NT2/D1 (cell line): ENCODE measurements around the gene KRT71.

Source experiments
- DNase-seq: peaks from one replicate; pipeline ENCODE4 v3.0.0-alpha.2; 2011; ENCODE audit warnings: low read depth, low spot score
- H3K27me3 ChIP-seq: 2 replicates; pipeline ENCODE4 v1.6.0; 2011; ENCODE audit warnings: mild to moderate bottlenecking; ENCODE audit not compliant: insufficient read length, insufficient read depth
- H3K36me3 ChIP-seq: 2 replicates; pipeline ENCODE4 v1.6.1; 2011; ENCODE audit warnings: mild to moderate bottlenecking, low read length, mixed read lengths; ENCODE audit not compliant: insufficient read depth, insufficient read length
- H3K4me1 ChIP-seq: 2 replicates; pipeline ENCODE4 v1.5.1; 2011; ENCODE audit not compliant: insufficient read depth, insufficient read length
- H3K4me3 ChIP-seq: 2 replicates; pipeline ENCODE4 v1.5.1; 2011; ENCODE audit warnings: low read depth; ENCODE audit not compliant: insufficient read length
- H3K9ac ChIP-seq: 2 replicates; pipeline ENCODE4 v1.6.0; 2011; ENCODE audit warnings: low read depth; ENCODE audit not compliant: insufficient read length
- H3K9me3 ChIP-seq: 2 replicates; pipeline ENCODE4 v1.5.1; 2011; ENCODE audit warnings: mild to moderate bottlenecking, low read length; ENCODE audit not compliant: insufficient read depth
- SUZ12 ChIP-seq: IDR thresholded peaks from 2 replicates; pipeline ENCODE4 v1.6.1; 2011; ENCODE audit not compliant: insufficient read length, insufficient read depth; ENCODE audit errors: extremely low read depth
- YY1 ChIP-seq: IDR thresholded peaks from 2 replicates; pipeline ENCODE4 v1.6.1; 2011; ENCODE audit not compliant: insufficient read length, insufficient read depth
- ZNF274 ChIP-seq: IDR thresholded peaks from 2 replicates; pipeline ENCODE4 v1.6.1; 2011; ENCODE audit warnings: mild to moderate bottlenecking, low read depth, low read length

KRT71 gene

GRCh38 chr12:52530366-52530765 lies 22.6 kb downstream of the KRT71 start:
- Histone ChIP-seq H3K27me3 (no peaks in the 10 kb centered on the region), H3K36me3 (no peaks in the 10 kb centered on the region), H3K9ac (no peak overlapping the region), H3K4me1 (no peaks in the 10 kb centered on the region), H3K4me3 (no peak overlapping the region), H3K9me3 (no peaks in the 10 kb centered on the region)
- no peak for DNase-seq
- TF ChIP-seq YY1 (no peak), SUZ12 (no peak), ZNF274 (no peak)

- no peak for TF ChIP-seq YY1
- TF ChIP-seq SUZ12: no peak
- no peak for TF ChIP-seq ZNF274
- Histone ChIP-seq H3K36me3 (no peaks in the 10 kb centered on the region), H3K27me3 (no peaks in the 10 kb centered on the region), H3K4me3 (no peak overlapping the region), H3K9me3 (no peaks in the 10 kb centered on the region), H3K4me1 (no peaks in the 10 kb centered on the region), H3K9ac (no peak overlapping the region)
- DNase-seq: no peak
These were observed 23.1 kb downstream of the KRT71 start for GRCh38 chr12:52529846-52530245.

- no peaks in the 10 kb centered on the region for H3K36me3 ChIP-seq
- no peak overlapping the region for H3K9ac ChIP-seq
- no peaks in the 10 kb centered on the region for H3K27me3 ChIP-seq
- no peak for TF ChIP-seq SUZ12
- no peak for TF ChIP-seq ZNF274
- no peak for TF ChIP-seq YY1
- peaks cover 3% of the 10 kb centered on the region for H3K4me1 ChIP-seq
- DNase-seq: no peak
- no peak overlapping the region for H3K4me3 ChIP-seq
- no peaks in the 10 kb centered on the region for H3K9me3 ChIP-seq
These were observed 23.5 kb downstream of the KRT71 start for GRCh38 chr12:52529417-52529816.

GRCh38 chr12:52528641-52529143 lies 24.3 kb downstream of the KRT71 start:
- Histone ChIP-seq H3K27me3 (no peaks in the 10 kb centered on the region), H3K9ac (no peak overlapping the region), H3K4me3 (no peak overlapping the region), H3K9me3 (no peaks in the 10 kb centered on the region), H3K36me3 (no peaks in the 10 kb centered on the region), H3K4me1 (peaks cover 10% of the 10 kb centered on the region)
- DNase-seq: no peak
- no peak for TF ChIP-seq YY1
- no peak for TF ChIP-seq SUZ12
- no peak for TF ChIP-seq ZNF274

GRCh38 chr12:52527121-52527800 lies 25.7 kb downstream of the KRT71 start:
- H3K4me3 ChIP-seq: no peak overlapping the region
- H3K27me3 ChIP-seq: no peaks in the 10 kb centered on the region
- H3K9ac ChIP-seq: no peak overlapping the region
- no peak for TF ChIP-seq YY1
- TF ChIP-seq ZNF274: no peak
- TF ChIP-seq SUZ12: no peak
- H3K9me3 ChIP-seq: no peaks in the 10 kb centered on the region
- DNase-seq: no peak
- peaks cover 19% of the 10 kb centered on the region for H3K4me1 ChIP-seq
- H3K36me3 ChIP-seq: no peaks in the 10 kb centered on the region

- TF ChIP-seq SUZ12: no peak
- TF ChIP-seq ZNF274: no peak
- TF ChIP-seq YY1: no peak
- no peak for DNase-seq
- Histone ChIP-seq H3K27me3 (no peaks in the 10 kb centered on the region), H3K9me3 (no peaks in the 10 kb centered on the region), H3K4me3 (no peak overlapping the region), H3K4me1 (peaks cover 25% of the 10 kb centered on the region), H3K9ac (no peak overlapping the region), H3K36me3 (no peaks in the 10 kb centered on the region)
These were observed 26.4 kb downstream of the KRT71 start for GRCh38 chr12:52526511-52526951.

GRCh38 chr12:52525661-52526499 lies 27.1 kb downstream of the KRT71 start:
- TF ChIP-seq SUZ12 (no peak), YY1 (no peak), ZNF274 (no peak)
- Histone ChIP-seq H3K4me3 (no peak overlapping the region), H3K9ac (no peak overlapping the region), H3K9me3 (no peaks in the 10 kb centered on the region), H3K36me3 (no peaks in the 10 kb centered on the region), H3K4me1 (peaks cover 25% of the 10 kb centered on the region), H3K27me3 (no peaks in the 10 kb centered on the region)
- DNase-seq: no peak
